ENCODE measurements around the gene PDE4B.

- TF ChIP-seq NFIC (IDR thresholded peaks at IDR 0.05), result no peak
- no peak for TF ChIP-seq EP300 (IDR thresholded peaks at IDR 0.05; ENCODE audit: low read length)
- TF ChIP-seq NR0B1 (IDR thresholded peaks at IDR 0.05; ENCODE audit: partially characterized antibody), result no peak
- TF ChIP-seq CTCF (IDR thresholded peaks at IDR 0.05 in 2 of 3, conservative IDR thresholded peaks at IDR 0.05 in 1 of 3; ENCODE audit: insufficient read depth in 2 of 3, low read depth in 1 of 3, low read length in 3 of 3), result no peak
- no peak for TF ChIP-seq PML (IDR thresholded peaks at IDR 0.05; ENCODE audit: low read length)
- no peak for TF ChIP-seq SNRNP70 (optimal IDR thresholded peaks at IDR 0.05; ENCODE audit: low read depth, low read length)
- TF ChIP-seq ARID4B (CRISPR knock-in tag; IDR thresholded peaks at IDR 0.05), result no peak
- no peak for TF ChIP-seq ATF3 (IDR thresholded peaks at IDR 0.05)
- no peak for TF ChIP-seq ATF3 (CRISPR knock-in tag; conservative IDR thresholded peaks at IDR 0.05)
- no peak for TF ChIP-seq ZNF785 (CRISPR knock-in tag; IDR thresholded peaks at IDR 0.05)
- no peak for TF ChIP-seq ZBTB7A (IDR thresholded peaks at IDR 0.05; ENCODE audit: borderline replicate concordance, control insufficient read depth, low read depth, low read length)
- TF ChIP-seq EZH2 (IDR thresholded peaks at IDR 0.05; ENCODE audit: borderline replicate concordance, low read depth, low read length), result no peak
Measured at GRCh38 chr1:66167267-66167666, 374.6 kb downstream of the PDE4B start.
